GM12891 (cell line): ENCODE data around the gene CMTM7.

Experiments used
- POLR2A ChIP-seq: IDR thresholded peaks from 2 replicates; pipeline ENCODE4 v1.6.1; 2011; ENCODE audit warnings: low read depth, low read length, control low read depth
- POLR2AphosphoS5 ChIP-seq: IDR thresholded peaks from 2 replicates; pipeline ENCODE4 v1.6.1; 2011; ENCODE audit warnings: low read depth, low read length, control low read depth
- POU2F2 ChIP-seq: IDR thresholded peaks from 2 replicates; pipeline ENCODE4 v1.6.1; 2011; ENCODE audit warnings: low read depth, mild to moderate bottlenecking, control low read depth, low read length, moderate library complexity
- SPI1 ChIP-seq: IDR thresholded peaks from 2 replicates; pipeline ENCODE4 v1.6.1; 2011; ENCODE audit warnings: low read depth, low read length, control low read depth
- TAF1 ChIP-seq: IDR thresholded peaks from 2 replicates; pipeline ENCODE4 v1.6.1; 2011; ENCODE audit warnings: low read depth, low read length, control low read depth

GRCh38 chr3:32438596-32439344, 47.1 kb downstream of the CMTM7 start:
- TF ChIP-seq POLR2A = no peak
- no peak for TF ChIP-seq POLR2AphosphoS5
- peak; percentile 82 for TF ChIP-seq POU2F2
- no peak for TF ChIP-seq TAF1
- TF ChIP-seq SPI1 = peak; percentile 94
